ENCODE measurements around the gene DSG2. TPM values are rescaled to one million over a fixed set of nuclear protein-coding genes. Genes with fewer than 3 reads are reported as not detected.

DSG2 gene
- total RNA-seq, 2 donors from 2014 or later: 19.1 to 34.0 TPM

GRCh38 chr18:31566576-31567306, 68.8 kb downstream of the DSG2 start:
- H3K36me3 ChIP-seq (replicated peaks in 1 of 2; ENCODE audit: insufficient read depth in 1 of 2, low read depth in 2 of 2): no peaks in the 10 kb centered on the region
- TF ChIP-seq CTCF (IDR thresholded peaks at IDR 0.05) (no peak), POLR2A (IDR thresholded peaks at IDR 0.05) (no peak)
- peak overlapping the region in 2 of 4 donors; percentile 1 to 38 for H3K27ac ChIP-seq
- ATAC-seq (no peak), DNase-seq (no peak)
- intact Hi-C loops (cut with DNase I): no loop called here
- no peak overlapping the region for H3K4me3 ChIP-seq
- no peaks in the 10 kb centered on the region for H3K27me3 ChIP-seq
- peaks cover 13% of the 10 kb centered on the region for H3K4me1 ChIP-seq
- H3K9me3 ChIP-seq: no peaks in the 10 kb centered on the region
- 47 to 60% methylated on average over 4 of the region's 4 CpGs for WGBS, 2 donors

- intact Hi-C loops (cut with DNase I): no loop called here
- 76 to 85% methylated on average over 9 of the region's 9 CpGs for whole genome bisulfite sequencing, 2 donors
- H3K27ac ChIP-seq: no peak overlapping the region
- H3K27me3 ChIP-seq: no peaks in the 10 kb centered on the region
- H3K9me3 ChIP-seq: no peaks in the 10 kb centered on the region
- peaks cover 5% of the 10 kb centered on the region for H3K4me1 ChIP-seq
- no peak for TF ChIP-seq POLR2A (IDR thresholded peaks at IDR 0.05)
- no peak for TF ChIP-seq CTCF (IDR thresholded peaks at IDR 0.05)
- H3K36me3 ChIP-seq (replicated peaks in 1 of 2; ENCODE audit: insufficient read depth in 1 of 2, low read depth in 2 of 2): no peaks in the 10 kb centered on the region
- no peak for ATAC-seq
- DNase-seq: no peak
- no peak overlapping the region for H3K4me3 ChIP-seq
Observed at GRCh38 chr18:31572368-31572767, 74.4 kb downstream of the DSG2 start.

- Histone ChIP-seq H3K27me3 (no peaks in the 10 kb centered on the region), H3K4me1 (peaks cover 8% of the 10 kb centered on the region), H3K4me3 (no peak overlapping the region), H3K9me3 (no peaks in the 10 kb centered on the region), H3K36me3 (replicated peaks in 1 of 2; ENCODE audit: insufficient read depth in 1 of 2, low read depth in 2 of 2) (no peaks in the 10 kb centered on the region), H3K27ac (no peak overlapping the region)
- ATAC-seq (no peak), DNase-seq (no peak)
- intact Hi-C loops (cut with DNase I): no loop called here
- TF ChIP-seq CTCF (IDR thresholded peaks at IDR 0.05): no peak
- TF ChIP-seq POLR2A (IDR thresholded peaks at IDR 0.05): no peak
- WGBS, 2 donors: 75 to 86% methylated on average over 3 of the region's 3 CpGs
Observed at GRCh38 chr18:31573051-31573450, 75.1 kb downstream of the DSG2 start.

GRCh38 chr18:31574359-31574758, 76.4 kb downstream of the DSG2 start:
- H3K27ac ChIP-seq: no peak overlapping the region
- peaks cover 11% of the 10 kb centered on the region for H3K4me1 ChIP-seq
- no peak for ATAC-seq
- no peak for DNase-seq
- H3K27me3 ChIP-seq: no peaks in the 10 kb centered on the region
- no peak for TF ChIP-seq POLR2A (IDR thresholded peaks at IDR 0.05)
- TF ChIP-seq CTCF (IDR thresholded peaks at IDR 0.05): no peak
- H3K9me3 ChIP-seq: no peaks in the 10 kb centered on the region
- WGBS, 2 donors: 75 to 90% methylated on average over 1 of the region's 1 CpG
- H3K36me3 ChIP-seq (replicated peaks in 1 of 2; ENCODE audit: insufficient read depth in 1 of 2, low read depth in 2 of 2): no peaks in the 10 kb centered on the region
- no peak overlapping the region for H3K4me3 ChIP-seq
- intact Hi-C loops (cut with DNase I): no loop called here
